NCI-H510A treated with DMSO at 0.1 percent for 48 hours (cell line): ENCODE data around the gene NIPBL.
"Not testable (repeated sequence)": the region's sequence is repeated elsewhere in the genome, so short reads cannot be mapped to it uniquely, and the experiment has no call there.

Source experiments
- DNase-seq: peaks from one replicate; lab custom pipeline; 2025; lab: John Stamatoyannopoulos, UW

Gene NIPBL

DNA sequence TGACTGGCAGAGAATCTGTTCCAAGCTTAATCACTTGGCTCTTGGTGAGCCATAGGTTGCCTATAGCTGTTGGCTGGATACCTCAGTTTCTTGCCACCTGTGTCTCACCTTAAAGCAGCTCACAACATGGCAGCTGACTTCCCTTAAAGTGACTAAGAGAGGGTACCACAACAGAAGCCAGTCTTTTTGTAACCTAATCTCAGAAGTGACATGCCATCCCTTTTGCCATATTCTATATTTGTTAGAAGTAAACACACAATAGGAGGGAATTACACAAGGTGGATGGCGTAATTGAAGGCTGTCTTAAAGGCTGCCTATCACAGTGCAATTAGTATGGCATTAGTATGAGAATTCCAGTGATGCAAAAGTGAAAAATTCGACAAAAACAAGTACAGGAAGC is 28.1 kb downstream of the NIPBL start:
- DNase-seq = no peak

DNA sequence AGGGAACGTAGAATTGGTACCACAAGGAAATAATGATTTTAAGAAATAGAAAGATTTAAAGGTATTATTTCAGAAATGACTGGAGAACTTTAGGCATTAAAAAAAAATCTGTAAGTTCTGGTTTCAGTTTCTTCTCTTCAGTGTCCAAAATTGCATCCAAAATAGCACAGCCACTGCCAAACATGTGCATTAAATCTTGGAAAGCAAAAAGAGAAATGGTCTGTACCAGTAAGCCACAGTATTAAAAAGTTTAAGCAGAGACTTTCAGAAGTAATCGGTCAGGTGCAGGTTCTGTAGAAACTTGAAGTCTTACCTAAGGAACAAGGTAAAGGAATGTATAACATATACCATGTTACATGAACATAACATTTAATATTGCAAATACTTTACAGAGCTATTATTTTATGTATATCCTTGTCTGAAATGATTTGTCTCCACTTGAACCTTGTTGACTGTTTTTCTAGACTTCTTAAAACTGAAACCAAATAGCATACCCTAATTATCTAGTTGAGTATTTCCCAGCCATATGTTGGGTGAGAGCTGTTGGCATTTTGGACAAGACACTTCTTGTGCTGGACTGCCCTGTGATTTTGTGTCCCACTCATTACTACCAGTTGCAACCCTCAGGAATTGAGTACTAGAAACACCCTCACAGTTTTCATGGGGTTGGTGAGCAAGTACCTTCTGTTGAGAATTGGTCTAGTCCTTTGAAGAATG is 32.1 kb downstream of the NIPBL start:
- DNase-seq = no peak

DNA sequence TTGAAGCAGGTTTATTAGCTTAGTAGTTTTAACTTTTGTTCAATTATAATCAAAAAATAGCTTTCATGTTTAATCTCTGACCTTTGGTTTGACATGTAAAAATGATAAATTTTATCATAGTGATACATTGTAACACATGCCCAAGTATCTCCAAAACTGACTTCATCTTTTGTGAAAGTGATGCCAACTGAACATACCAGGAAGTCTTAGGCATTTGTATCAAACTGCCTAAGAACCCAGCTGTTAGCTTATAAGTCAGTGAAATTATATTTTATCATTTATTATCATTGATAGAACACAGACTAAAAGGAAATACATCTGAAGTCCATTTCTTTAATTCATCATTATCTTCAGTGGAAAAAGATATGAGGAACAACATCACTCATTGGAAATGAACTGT is 39.1 kb downstream of the NIPBL start:
- no peak for DNase-seq

DNA sequence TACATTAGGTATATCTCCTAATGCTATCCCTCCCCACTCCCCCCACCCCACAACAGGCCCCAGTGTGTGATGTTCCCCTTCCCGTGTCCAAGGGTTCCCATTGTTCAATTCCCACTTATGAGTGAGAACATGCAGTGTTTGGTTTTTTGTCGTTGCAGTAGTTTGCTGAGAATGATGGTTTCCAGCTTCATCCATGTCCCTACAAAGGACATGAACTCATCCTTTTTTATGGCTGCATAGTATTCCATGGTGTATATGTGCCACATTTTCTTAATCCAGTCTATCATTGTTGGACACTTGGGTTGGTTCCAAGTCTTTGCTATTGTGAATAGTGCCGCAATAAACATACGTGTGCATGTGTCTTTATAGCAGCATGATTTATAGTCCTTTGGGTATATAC is 40.0 kb downstream of the NIPBL start:
- not testable (repeated sequence) for DNase-seq

DNA sequence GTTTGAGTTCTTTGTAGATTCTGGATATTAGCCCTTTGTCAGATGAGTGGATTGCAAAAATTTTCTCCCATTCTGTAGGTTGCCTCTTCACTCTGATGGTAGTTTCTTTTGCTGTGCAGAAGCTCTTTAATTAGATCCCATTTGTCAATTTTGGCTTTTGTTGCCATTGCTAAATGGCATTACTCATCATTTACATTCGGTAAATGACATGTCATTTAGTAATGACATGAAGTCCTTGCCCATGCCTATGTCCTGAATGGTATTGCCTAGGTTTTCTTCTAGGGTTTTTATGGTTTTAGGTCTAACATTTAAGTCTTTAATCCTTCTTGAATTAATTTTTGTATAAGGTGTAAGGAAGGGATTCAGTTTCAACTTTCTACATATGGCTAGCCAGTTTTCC is 40.8 kb downstream of the NIPBL start:
- DNase-seq = not testable (repeated sequence)

DNA sequence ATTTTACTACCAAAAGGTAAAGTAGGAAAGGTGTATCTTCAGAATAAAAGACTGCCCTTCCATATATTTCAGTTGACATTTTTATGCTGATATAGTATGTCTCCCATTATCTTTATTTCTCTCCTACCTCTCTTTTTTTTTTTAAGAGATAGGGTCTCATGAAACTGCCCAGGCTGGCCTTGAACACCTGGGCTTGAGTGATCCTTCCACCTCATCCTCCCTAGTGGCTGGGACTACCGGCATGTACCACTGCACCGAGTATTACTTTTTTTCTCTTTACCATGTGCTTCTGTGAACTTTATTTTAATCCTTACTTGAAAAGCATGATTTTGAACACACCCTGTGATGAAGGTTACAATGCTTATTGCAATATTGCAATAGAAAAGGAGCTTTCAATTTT is 42.7 kb downstream of the NIPBL start:
- no peak for DNase-seq

DNA sequence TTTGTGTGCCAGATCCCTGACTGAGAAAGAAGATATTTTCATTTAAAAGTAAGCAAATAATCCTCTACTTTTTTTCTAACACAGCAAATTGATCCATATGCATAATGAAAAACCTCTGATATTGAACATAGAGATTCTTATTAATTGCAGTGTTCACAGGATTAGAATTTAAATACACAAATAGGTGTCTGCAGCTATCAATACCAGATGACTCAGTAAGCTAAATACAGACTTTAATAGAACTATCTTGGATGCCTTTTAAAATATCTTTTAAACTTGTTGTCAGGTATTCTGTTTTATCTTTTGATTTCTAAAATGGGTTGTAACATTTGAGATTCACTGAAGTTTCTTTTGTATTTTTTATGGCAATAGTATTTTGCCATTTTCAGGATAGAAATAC is 43.1 kb downstream of the NIPBL start:
- DNase-seq = no peak

DNA sequence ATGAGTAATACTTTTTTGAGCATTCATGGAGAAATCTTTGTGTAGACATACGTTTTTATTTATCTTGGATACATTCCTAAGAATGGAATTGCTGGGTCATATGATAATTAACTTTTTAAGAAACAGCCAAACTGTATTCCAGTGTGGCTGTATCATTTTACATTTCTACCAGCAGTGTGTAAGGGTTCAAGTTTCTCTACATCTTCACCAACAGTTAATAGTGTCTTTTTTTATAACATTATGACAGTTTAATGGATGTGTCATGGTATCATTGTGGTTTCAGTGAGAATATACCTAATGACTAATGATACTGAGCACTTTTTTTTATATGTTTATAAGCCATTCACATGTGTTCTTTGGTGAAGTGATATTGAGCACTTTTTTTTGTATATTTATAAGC is 52.4 kb downstream of the NIPBL start:
- no peak for DNase-seq

DNA sequence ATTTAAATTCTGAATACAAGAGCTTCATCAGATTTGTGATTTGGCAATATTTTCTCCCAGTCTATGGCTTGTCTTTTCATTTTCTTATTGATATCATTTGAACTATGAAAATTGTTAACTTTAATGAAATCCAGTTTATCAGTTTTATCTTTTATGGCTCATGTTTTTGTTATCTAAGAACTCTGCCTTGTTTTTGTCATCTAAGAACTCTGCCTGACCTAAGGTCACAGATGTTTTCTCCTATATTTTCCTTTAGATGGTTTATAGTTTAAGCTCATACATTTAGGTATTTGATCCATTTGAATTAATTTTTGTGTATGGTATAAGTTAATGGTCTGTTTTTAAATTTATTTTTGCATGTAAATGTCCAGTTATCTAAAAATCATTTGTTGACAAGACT is 52.9 kb downstream of the NIPBL start:
- no peak for DNase-seq

DNA sequence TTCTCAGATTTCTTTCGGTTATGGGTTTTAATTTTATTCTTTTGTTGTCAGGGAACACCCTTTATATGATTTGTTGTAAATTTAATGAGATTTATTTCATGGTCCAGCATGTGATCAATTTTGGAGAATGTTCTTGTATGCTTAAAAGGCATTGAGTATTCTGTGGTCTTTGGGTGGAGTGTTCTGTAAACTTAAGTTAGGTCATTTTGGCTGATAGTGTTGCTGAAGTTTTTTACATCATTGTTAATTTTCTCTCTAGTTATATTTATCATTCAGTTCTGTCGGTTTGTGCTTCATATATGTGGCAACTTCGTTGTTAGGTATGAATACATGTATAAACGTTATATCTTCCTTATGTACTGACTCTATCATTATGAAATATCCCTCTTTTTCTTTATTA is 55.5 kb downstream of the NIPBL start:
- DNase-seq = no peak

DNA sequence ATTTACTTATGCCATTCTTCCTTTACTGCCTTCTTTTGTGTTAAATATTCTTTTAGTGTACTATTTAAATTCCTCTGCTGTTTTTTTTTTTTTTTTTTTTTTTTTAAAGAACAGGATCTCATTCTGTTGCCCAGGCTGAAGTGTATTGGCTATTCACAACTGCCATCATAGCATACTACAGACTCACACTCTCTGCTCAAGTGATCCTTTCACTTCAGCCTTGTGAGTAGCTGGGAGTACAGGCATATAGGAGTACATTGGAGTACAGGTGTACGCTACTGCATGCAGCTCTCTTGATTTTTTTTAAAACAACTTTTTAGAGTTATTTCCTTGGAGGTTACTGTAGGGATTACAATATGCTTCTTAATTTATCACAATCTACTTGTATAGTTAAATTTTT is 56.1 kb downstream of the NIPBL start:
- no peak for DNase-seq

DNA sequence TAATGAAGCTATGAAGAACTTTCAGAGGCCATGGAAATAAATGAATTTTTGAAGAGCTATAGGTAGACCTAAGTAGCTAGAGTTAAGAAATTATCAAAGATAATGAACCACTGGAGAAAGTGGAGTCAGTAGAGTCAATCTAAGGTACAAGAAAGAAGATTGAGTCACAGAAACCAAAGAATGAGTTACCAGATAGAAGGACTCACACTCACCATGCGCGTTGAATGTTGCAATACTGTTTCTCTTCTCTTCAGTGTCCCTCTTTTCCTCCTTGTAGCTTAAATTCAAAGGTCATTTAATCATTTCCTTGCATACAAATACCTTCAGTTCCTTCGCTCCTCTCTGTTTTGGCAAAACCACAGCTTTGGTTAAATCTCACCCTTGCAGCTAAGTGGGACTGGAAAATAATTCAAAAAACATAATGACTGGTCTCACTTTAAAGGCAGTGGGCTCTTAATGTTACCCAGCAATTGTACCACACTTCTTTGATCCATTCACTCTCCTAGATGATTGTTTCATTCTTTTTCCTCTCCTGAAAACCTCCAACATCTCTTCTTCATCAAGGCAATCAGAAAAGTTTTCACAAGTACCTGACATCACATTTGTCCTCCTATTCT is 58.3 kb downstream of the NIPBL start:
- DNase-seq = no peak

DNA sequence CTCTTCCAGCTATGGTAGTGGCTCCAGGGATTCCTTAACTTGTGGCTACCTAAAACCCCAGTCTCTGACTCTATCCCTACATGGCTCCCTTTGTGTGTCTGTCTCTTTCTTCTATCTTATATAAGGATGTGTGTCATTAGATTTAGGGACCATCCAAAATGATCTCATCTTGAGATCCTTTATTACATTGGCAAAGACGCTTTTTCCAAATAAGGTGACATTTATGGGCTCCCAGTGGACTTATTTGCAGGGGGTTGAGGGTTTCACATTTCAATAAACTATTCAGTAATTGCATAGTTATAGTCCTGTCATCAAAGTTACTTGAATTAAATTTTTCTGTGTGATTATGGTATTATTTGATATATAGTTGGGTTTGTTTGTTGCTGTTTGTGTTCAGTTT is 59.2 kb downstream of the NIPBL start:
- no peak for DNase-seq

DNA sequence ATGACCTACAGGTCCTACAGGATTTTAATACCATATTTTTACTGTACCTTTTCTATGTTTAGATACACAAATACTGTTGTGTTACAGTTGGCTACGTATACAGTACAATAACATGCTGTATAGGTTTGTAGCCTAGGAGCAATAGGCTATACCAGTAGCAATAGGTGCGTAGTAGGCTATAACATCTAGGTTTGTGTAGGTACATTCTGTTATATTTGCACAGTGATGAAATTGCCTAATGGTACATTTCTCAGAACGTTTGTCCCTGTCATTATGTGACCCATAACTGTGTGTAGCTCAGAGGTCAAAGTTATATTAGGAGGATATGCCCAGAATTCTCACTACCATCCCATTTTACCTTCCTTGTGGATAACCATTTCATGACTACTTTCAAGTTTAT is 59.7 kb downstream of the NIPBL start:
- DNase-seq = no peak

DNA sequence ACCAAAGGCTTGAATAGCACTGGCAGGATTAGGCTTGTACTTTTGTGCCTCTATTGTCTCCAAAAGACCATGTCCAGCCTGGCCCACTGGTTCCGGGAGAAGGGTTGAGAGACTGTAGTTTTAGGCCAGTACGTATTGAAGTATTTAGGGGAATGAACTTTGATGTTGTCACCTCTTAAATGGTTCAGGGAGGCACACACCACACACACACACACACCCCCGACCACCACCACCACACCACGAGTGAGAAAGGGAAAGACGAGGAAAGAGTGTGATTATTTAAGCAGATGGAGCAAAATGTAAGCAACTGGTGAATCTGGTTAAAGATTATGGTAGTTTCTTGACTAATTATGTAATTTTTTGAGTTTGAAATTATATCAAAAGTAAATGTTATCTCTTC is 61.6 kb downstream of the NIPBL start:
- DNase-seq = no peak

DNA sequence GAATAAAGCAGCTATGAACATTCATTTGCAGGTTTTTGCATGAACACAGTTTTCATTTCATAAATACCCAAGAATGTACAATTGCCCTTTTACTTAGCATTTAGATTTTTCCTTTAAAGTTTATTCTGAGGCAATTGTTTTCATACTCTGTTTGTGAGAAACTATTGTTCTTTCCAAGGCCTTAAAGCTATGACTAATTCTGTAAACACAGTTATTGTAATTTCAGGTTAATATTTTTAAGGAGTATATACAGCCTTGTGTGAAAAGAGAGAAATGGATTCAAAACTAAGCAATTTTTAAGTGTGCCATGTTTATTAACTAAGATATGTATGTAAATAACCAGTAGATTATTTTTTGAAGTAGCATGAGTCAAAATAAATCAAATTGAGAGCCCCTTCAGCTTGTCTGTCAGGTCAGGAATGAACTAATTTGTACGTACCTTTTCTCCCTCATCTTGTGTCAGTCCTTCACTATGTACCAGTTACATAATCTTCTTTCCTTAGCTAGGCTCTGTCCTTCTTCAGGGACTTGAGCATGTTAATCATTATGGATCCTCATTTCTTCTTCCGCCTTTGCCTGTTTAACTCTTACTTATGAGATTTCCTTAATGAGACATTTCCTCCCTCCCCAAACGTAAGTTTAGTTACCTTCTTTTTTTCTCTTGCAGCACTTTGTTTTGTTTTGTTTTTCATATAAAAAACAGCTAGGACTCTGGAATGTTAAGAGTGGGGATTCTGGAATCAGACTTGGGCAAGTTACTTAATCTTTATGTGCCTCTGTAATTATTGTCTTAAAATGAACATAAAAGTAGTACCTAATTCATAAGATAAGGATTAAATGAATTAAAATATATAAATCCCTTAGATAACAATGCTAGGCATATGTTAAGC is 63.6 kb downstream of the NIPBL start:
- DNase-seq = no peak

DNA sequence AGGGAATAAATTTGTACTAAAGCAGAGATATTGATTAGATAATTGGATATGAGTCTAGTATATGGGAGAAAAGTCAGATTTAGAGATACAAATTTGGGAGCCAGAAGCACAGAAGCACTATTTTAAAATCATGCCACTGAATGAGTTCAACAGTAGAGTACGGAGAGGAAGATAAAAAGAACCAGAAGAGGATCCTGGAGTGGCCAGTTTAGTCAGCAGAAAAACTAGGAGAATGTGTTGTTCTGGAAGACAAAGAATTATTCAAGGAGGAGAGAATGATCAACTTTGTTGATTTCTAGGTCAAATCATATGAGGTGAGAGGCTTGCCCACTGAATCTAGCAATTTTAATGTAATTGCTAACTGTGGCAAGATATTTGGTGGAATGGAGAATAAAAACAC is 67.0 kb downstream of the NIPBL start:
- DNase-seq = no peak

DNA sequence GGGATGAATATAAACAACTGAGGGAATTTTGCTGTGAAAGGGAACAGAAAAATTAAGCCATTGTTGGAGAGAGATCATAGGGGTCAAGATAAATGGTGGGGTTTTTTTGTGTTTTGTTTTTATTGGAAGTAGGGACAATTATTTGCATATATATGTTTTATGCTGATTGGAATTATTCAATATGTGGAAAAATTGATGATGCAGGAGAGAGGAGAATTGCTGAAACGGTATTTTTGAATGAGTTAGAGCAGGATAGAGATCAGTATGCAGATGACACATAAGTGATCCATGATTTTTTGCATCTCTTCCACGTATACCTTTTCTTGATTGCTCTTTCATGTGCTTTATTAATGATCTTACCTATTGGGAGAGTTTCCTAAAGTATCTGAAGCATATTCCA is 67.5 kb downstream of the NIPBL start:
- no peak for DNase-seq

DNA sequence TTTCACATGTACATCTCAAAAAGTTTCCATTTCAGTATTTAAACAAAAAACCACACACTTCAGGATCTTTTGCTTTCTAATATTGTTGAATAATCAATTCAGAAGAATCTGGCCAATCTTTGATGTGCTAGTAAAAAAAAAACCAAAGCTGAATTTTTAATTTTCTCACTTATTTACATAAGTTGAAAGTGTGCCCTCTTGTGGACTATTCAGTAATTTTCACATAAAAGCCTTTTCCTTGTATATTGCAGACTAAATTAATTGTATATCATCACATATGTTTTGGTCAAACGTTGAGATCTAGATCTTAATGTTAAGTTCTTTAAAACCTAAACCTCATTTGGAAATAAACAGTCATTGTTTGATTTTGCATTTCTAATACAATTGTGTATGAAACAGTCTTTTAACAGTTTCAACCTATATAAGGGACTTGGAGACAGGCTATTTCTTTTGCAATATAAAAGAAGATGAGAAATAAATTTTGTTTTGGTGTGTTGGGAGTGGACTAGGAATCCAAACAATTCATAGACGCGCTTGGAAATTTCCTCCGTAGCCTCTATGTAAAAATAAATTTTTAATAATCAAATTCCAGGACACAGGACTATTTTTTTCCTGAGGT is 68.1 kb downstream of the NIPBL start:
- DNase-seq = peak; percentile 82

DNA sequence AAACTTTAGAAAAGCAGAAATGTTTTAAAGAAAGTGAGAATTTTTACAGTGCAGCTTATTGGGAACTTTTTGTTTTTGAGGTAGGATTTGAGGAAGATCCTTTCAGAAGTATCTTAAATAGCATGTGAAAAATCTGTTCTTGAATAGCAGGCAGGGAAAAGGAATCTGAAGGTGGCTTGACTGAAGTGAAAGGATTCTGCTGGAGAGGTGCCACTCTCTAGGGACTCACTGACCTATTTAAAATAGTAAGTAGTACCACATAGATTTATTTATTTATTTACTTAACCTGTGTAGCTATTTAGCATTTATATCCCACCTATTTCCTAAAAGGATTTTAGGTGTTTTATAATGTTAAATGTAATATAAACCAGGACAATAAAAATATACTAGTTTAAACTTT is 69.1 kb downstream of the NIPBL start:
- no peak for DNase-seq

DNA sequence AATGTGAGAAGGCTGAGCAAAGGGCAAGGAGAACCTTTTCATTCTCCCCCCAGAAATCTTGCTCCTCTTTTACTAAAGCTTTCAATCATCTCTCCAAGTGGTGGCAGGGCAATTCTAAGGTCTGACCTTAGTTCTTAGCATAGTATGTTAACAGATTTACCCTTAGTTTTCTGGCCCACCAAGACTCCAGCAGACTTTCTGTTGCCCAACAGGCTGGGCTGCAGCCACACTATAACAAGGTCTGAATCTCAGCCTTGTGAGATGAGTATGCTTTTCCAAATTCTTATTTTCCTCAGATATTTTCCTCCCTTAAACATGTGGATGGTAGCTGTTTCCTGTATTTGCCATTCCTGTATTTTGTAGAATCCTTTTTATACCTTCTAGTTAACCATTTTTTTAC is 69.5 kb downstream of the NIPBL start:
- DNase-seq = no peak

DNA sequence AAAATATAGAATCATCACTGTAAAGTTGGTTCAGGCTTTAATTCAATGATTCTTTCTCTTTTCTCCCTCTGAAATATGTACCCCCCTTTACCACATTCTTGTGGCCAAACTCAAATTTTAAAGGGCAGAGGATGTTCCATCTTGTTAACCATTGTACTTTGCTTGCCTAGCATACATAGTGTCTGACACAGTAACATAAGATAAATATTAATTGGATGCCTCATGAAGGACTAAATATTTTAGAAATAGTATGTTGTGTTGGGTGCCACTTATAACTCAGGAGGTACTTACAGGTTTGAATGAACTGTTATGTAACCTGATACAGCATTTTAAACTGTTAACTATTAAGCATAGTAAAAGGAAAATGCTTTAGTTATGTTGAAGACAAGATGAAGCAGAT is 71.5 kb downstream of the NIPBL start:
- DNase-seq = no peak

DNA sequence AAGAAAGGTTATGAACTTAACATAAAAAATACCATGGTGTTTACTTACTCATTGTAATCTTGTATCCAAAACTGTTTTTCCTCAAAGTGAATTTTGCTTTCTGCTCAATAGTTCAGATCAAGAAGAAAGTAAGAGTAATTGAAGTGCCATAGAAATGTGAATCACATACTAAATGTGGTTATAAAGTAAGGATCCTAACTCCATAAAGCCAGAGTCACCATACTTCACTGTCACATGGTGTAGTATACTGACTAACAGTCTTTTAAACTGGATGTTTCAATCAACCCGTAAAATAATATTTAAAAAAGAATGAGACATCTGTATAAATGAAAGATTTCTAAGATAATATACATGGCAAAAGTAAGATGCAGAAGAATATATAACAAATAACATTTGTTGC is 72.1 kb downstream of the NIPBL start:
- DNase-seq = no peak
